GM12891 (cell line): ENCODE measurements around the gene PLIN5.

Source experiments
- POLR2A ChIP-seq: IDR thresholded peaks from 2 replicates; pipeline ENCODE4 v1.6.1; 2011; ENCODE audit warnings: low read depth, low read length, control low read depth
- POLR2AphosphoS5 ChIP-seq: IDR thresholded peaks from 2 replicates; pipeline ENCODE4 v1.6.1; 2011; ENCODE audit warnings: low read depth, low read length, control low read depth
- SPI1 ChIP-seq: IDR thresholded peaks from 2 replicates; pipeline ENCODE4 v1.6.1; 2011; ENCODE audit warnings: low read depth, low read length, control low read depth
- TAF1 ChIP-seq: IDR thresholded peaks from 2 replicates; pipeline ENCODE4 v1.6.1; 2011; ENCODE audit warnings: low read depth, low read length, control low read depth

GRCh38 chr19:4556597-4557127 is 21.6 kb upstream of the PLIN5 start:
- no peak for TF ChIP-seq POLR2A
- no peak for TF ChIP-seq SPI1
- TF ChIP-seq TAF1, result no peak
- no peak for TF ChIP-seq POLR2AphosphoS5
